Activated CD4-positive, alpha-beta T cell treated with anti-CD3 and anti-CD28 coated beads, Interleukin-2, amount 10 ng/mL, durations not matched to agents 24 days and 14 days (primary cell): ENCODE results near the gene EDIL3. TPM values are rescaled to one million over a fixed set of nuclear protein-coding genes. Genes with fewer than 3 reads are reported as not detected.

ENCODE experiments used
- DNase-seq: peaks from one replicate; pipeline ENCODE4 v3.0.0; 2022
- H3K27ac Mint-ChIP-seq: one replicate; pipeline ENCODE4 v1.8.0; 2022; ENCODE audit warnings: mild to moderate bottlenecking, mixed read lengths
- H3K27me3 Mint-ChIP-seq: one replicate; pipeline ENCODE4 v1.8.0; 2022; ENCODE audit warnings: mixed read lengths
- H3K36me3 Mint-ChIP-seq: one replicate; pipeline ENCODE4 v1.8.0; 2022; ENCODE audit warnings: low read depth, mild to moderate bottlenecking, mixed read lengths
- H3K4me1 Mint-ChIP-seq: one replicate; pipeline ENCODE4 v1.8.0; 2021; ENCODE audit warnings: mixed read lengths
- H3K4me3 Mint-ChIP-seq: one replicate; pipeline ENCODE4 v1.8.0; 2022; ENCODE audit warnings: mild to moderate bottlenecking, moderate library complexity, mixed read lengths
- H3K9me3 Mint-ChIP-seq: one replicate; pipeline ENCODE4 v1.8.0; 2021; ENCODE audit warnings: mixed read lengths
- intact Hi-C: fragments of 100-400 bp; cut with micrococcal nuclease; formaldehyde crosslinking; loops from one replicate; pipeline ENCODE4 v1.15.1; 2023
- total RNA-seq: library from RNA; stranded (reverse); gene quantifications from 2 replicates; pipeline ENCODE4 v1.2.3, GENCODE V29; 2022

EDIL3 gene
- total RNA-seq, 1 donor from 2014 or later: not detected

- H3K4me1 Mint-ChIP-seq: no peaks in the 10 kb centered on the region
- no peaks in the 10 kb centered on the region for H3K27me3 Mint-ChIP-seq
- H3K4me3 Mint-ChIP-seq: no peak overlapping the region
- intact Hi-C loops: no loop called here
- DNase-seq: peak; percentile 75
- H3K36me3 Mint-ChIP-seq: no peaks in the 10 kb centered on the region
- no peak overlapping the region for H3K27ac Mint-ChIP-seq
- no peaks in the 10 kb centered on the region for H3K9me3 Mint-ChIP-seq
Observed at GRCh38 chr5:83927140-83927733, 457.4 kb downstream of the EDIL3 start.

DNA sequence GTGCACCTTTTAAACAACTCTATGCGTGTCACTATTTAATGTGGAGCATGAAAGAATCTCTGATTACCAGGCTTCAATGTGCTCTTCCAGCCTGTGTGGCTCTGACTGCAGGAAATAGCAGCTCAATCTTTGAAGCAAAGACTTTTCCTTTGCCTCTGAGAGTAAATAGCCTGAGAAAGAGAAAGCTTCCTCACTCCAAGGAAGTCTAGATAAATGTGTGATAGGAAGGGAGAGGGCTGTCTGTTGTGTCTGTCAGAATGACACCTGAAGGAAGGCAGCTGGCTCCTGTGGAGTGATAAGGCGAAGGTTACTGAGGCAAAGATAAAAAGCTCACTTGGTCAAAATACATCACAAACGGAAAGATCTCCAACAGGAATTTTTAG, 458.7 kb downstream of the EDIL3 start:
- DNase-seq: peak; percentile 14
- Mint-ChIP-seq H3K4me1 (no peaks in the 10 kb centered on the region), H3K36me3 (no peaks in the 10 kb centered on the region), H3K4me3 (no peak overlapping the region), H3K9me3 (no peaks in the 10 kb centered on the region), H3K27me3 (no peaks in the 10 kb centered on the region), H3K27ac (no peak overlapping the region)
- intact Hi-C loops: no loop called here

GRCh38 chr5:83925321-83925954, 459.2 kb downstream of the EDIL3 start:
- H3K4me3 Mint-ChIP-seq: no peak overlapping the region
- no peak overlapping the region for H3K27ac Mint-ChIP-seq
- no peaks in the 10 kb centered on the region for H3K36me3 Mint-ChIP-seq
- no peaks in the 10 kb centered on the region for H3K4me1 Mint-ChIP-seq
- H3K9me3 Mint-ChIP-seq: no peaks in the 10 kb centered on the region
- no peaks in the 10 kb centered on the region for H3K27me3 Mint-ChIP-seq
- peak; percentile 18 for DNase-seq
- intact Hi-C loops: no loop called here

DNA sequence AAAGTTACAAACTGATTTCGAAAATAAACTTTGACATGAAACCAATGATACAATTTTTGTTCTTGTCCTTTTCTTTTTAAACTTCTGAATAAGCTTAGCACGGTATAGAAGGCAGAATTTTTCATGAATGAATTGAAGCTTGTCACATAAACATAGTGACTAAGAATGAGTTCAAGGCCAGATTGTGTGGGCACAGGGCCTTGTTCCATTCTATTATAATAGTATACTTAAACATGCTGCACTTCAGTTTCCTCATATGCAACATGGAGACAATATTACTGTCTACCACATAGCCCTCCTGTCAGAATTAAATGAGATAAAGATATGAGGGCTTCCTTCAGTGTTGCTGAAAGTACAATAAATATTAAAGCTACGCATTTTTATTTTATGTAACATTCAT, 459.8 kb downstream of the EDIL3 start:
- Mint-ChIP-seq H3K4me1 (no peaks in the 10 kb centered on the region), H3K9me3 (no peaks in the 10 kb centered on the region), H3K27ac (no peak overlapping the region), H3K4me3 (no peak overlapping the region), H3K36me3 (no peaks in the 10 kb centered on the region), H3K27me3 (no peaks in the 10 kb centered on the region)
- DNase-seq: no peak
- intact Hi-C loops: no loop called here

DNA sequence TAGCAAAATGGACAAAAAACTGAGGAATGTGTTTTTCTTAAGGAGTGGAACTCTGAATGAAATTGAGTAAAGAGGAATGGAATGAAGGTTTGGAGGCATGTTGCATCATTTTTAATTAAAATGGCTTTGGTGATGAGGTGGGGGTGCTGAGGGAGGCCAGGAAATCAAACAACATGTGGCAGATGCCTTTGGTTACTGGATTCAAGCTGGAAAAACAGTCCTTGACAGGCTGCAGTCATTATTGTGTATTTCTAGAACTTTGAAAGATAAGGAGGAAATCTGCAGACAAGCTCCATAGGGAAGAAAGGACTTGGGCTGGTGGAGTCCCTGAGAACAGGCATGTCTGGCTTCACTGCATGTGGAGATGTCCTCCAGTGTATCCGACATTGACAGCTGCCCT, 460.5 kb downstream of the EDIL3 start:
- Mint-ChIP-seq H3K36me3 (no peaks in the 10 kb centered on the region), H3K27me3 (no peaks in the 10 kb centered on the region), H3K4me3 (no peak overlapping the region), H3K4me1 (no peaks in the 10 kb centered on the region), H3K9me3 (no peaks in the 10 kb centered on the region), H3K27ac (no peak overlapping the region)
- DNase-seq: no peak
- intact Hi-C loops: no loop called here

GRCh38 chr5:83922699-83923098, 462.0 kb downstream of the EDIL3 start:
- DNase-seq: no peak
- H3K27me3 Mint-ChIP-seq: no peaks in the 10 kb centered on the region
- intact Hi-C loops: no loop called here
- no peaks in the 10 kb centered on the region for H3K9me3 Mint-ChIP-seq
- H3K4me1 Mint-ChIP-seq: no peaks in the 10 kb centered on the region
- no peak overlapping the region for H3K27ac Mint-ChIP-seq
- H3K36me3 Mint-ChIP-seq: no peaks in the 10 kb centered on the region
- no peak overlapping the region for H3K4me3 Mint-ChIP-seq

DNA sequence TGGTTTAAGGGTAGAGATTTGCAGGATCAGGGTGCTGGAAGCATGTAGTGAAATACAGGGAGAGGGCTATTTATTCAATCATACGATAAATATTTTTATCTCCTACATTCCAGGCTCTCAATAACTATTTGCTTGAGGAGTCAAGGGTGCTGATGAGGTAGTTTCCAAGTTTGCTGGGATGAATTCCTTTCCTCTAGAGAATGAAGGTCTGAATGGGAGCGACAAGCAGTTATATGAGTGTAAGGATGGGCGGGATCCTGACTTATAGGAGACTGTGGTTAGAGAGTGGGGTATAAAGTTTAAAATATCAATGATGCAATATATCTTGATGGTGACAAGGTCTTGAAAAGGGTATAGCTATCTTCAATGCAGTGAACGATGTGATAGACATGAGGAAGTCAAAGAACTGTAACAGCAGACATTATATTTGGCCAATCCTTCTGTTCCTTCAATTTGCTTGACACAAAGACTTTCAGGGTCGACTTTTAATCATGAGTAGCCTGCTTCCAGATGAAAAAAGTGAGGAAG, 462.9 kb downstream of the EDIL3 start:
- no peak overlapping the region for H3K27ac Mint-ChIP-seq
- H3K27me3 Mint-ChIP-seq: no peaks in the 10 kb centered on the region
- H3K9me3 Mint-ChIP-seq: no peaks in the 10 kb centered on the region
- intact Hi-C loops: no loop called here
- H3K4me1 Mint-ChIP-seq: no peaks in the 10 kb centered on the region
- H3K4me3 Mint-ChIP-seq: no peak overlapping the region
- no peaks in the 10 kb centered on the region for H3K36me3 Mint-ChIP-seq
- no peak for DNase-seq

GRCh38 chr5:83919071-83920041, 465.3 kb downstream of the EDIL3 start:
- no peak for DNase-seq

DNA sequence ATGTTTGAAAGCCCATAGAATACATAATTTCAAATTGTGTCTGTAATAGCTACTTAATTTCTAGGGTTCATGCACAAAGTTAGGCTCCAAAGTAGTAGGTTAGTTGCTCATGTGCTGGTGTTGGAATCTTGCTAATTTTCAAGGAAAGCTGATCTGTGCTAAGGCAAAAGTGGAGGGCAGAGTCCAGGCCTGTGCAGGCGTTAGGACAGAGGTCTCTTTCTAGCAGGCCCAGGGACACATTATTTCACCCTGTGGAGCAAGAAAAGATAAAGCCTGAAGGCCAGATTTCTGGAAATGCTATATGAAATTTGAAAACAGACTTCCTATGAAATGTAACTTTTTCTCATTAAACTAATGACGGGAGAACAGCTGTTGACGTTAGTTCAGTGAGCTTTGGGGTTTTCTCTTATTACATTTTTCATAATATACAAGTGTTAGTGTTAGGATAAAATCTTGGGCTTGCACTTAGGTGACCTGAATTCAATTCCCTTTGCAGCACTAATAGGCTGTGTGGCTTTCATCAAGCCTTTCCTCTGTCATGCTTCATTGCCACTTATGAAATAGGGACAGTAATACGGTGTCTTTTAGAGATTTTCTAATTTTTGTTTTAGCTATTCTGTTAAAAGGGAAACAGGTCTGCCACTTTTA, 467.3 kb downstream of the EDIL3 start:
- Mint-ChIP-seq H3K27ac (no peak overlapping the region), H3K4me3 (no peak overlapping the region), H3K4me1 (no peaks in the 10 kb centered on the region), H3K9me3 (no peaks in the 10 kb centered on the region), H3K36me3 (no peaks in the 10 kb centered on the region), H3K27me3 (no peaks in the 10 kb centered on the region)
- intact Hi-C loops: no loop called here
- no peak for DNase-seq

More at GRCh38 chr5:83919071-83920041, 465.3 kb downstream of the EDIL3 start:
- intact Hi-C loops: no loop called here
- no peak overlapping the region for H3K27ac Mint-ChIP-seq
- no peak overlapping the region for H3K4me3 Mint-ChIP-seq
- H3K36me3 Mint-ChIP-seq: no peaks in the 10 kb centered on the region
- H3K27me3 Mint-ChIP-seq: no peaks in the 10 kb centered on the region
- H3K9me3 Mint-ChIP-seq: no peaks in the 10 kb centered on the region
- no peaks in the 10 kb centered on the region for H3K4me1 Mint-ChIP-seq

- no peaks in the 10 kb centered on the region for H3K36me3 Mint-ChIP-seq
- H3K4me3 Mint-ChIP-seq: no peak overlapping the region
- intact Hi-C loops: no loop called here
- H3K9me3 Mint-ChIP-seq: no peaks in the 10 kb centered on the region
- DNase-seq: no peak
- H3K4me1 Mint-ChIP-seq: no peaks in the 10 kb centered on the region
- no peak overlapping the region for H3K27ac Mint-ChIP-seq
- no peaks in the 10 kb centered on the region for H3K27me3 Mint-ChIP-seq
Observed at GRCh38 chr5:83914662-83915418, 469.8 kb downstream of the EDIL3 start.

- H3K27me3 Mint-ChIP-seq: no peaks in the 10 kb centered on the region
- H3K9me3 Mint-ChIP-seq: no peaks in the 10 kb centered on the region
- no peak overlapping the region for H3K27ac Mint-ChIP-seq
- no peak for DNase-seq
- intact Hi-C loops: no loop called here
- no peak overlapping the region for H3K4me3 Mint-ChIP-seq
- H3K36me3 Mint-ChIP-seq: no peaks in the 10 kb centered on the region
- H3K4me1 Mint-ChIP-seq: no peaks in the 10 kb centered on the region
Observed at GRCh38 chr5:83914199-83914598, 470.5 kb downstream of the EDIL3 start.

- H3K27ac Mint-ChIP-seq: no peak overlapping the region
- H3K36me3 Mint-ChIP-seq: no peaks in the 10 kb centered on the region
- no peak overlapping the region for H3K4me3 Mint-ChIP-seq
- intact Hi-C loops: no loop called here
- DNase-seq: no peak
- H3K9me3 Mint-ChIP-seq: no peaks in the 10 kb centered on the region
- H3K27me3 Mint-ChIP-seq: no peaks in the 10 kb centered on the region
- no peaks in the 10 kb centered on the region for H3K4me1 Mint-ChIP-seq
Observed at GRCh38 chr5:83913593-83913992, 471.1 kb downstream of the EDIL3 start.

DNA sequence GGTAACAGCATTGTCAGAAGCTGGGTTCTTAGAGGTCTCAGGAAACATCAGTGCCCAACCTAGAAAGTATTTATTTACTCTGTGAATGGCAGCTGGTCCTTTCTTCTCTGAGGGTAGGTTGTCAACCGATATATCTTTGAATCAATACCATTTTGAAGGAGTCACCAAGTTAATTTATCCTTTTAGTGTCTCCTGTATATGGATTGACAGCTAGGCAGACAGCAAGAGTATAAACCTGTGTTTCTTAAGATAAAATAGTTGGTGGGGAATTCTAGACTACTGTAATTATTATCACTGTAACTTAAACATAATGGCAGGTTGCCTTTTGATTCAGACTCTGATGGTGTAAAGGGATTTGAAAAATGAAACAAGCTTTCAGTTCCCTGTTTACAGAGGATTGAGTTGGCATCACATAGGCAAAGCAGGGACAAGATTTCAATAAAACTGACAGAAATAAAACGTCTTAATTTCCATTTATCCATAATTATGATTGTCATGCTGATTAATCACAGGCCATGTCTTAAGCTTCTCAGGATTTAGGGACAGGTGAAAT, 473.2 kb downstream of the EDIL3 start:
- intact Hi-C loops: no loop called here
- no peaks in the 10 kb centered on the region for H3K27me3 Mint-ChIP-seq
- H3K36me3 Mint-ChIP-seq: no peaks in the 10 kb centered on the region
- no peaks in the 10 kb centered on the region for H3K9me3 Mint-ChIP-seq
- H3K4me3 Mint-ChIP-seq: no peak overlapping the region
- no peaks in the 10 kb centered on the region for H3K4me1 Mint-ChIP-seq
- H3K27ac Mint-ChIP-seq: no peak overlapping the region
- no peak for DNase-seq
